NT2/D1 (cell line): ENCODE data around the gene ZXDA.

ENCODE experiments used
- YY1 ChIP-seq: IDR thresholded peaks from 2 replicates; pipeline ENCODE4 v1.6.1; 2011; ENCODE audit not compliant: insufficient read length, insufficient read depth
- ZNF274 ChIP-seq: IDR thresholded peaks from 2 replicates; pipeline ENCODE4 v1.6.1; 2011; ENCODE audit warnings: mild to moderate bottlenecking, low read depth, low read length

- TF ChIP-seq ZNF274 (no peak), YY1 (no peak)
These were observed 5.4 kb upstream of the ZXDA start for GRCh38 chrX:57915680-57916079.
